GM12801 (cell line): Measurements from ENCODE around the gene GGTLC1.

Experiments
- TF ChIP-seq, protein P1 (sequence below): IDR thresholded peaks from one replicate; pipeline ENCODE4 v1.5.1; 2011; ENCODE audit warnings: control low read depth; ENCODE audit not compliant: insufficient read length; ENCODE audit errors: extremely low read depth

GGTLC1 gene

DNA sequence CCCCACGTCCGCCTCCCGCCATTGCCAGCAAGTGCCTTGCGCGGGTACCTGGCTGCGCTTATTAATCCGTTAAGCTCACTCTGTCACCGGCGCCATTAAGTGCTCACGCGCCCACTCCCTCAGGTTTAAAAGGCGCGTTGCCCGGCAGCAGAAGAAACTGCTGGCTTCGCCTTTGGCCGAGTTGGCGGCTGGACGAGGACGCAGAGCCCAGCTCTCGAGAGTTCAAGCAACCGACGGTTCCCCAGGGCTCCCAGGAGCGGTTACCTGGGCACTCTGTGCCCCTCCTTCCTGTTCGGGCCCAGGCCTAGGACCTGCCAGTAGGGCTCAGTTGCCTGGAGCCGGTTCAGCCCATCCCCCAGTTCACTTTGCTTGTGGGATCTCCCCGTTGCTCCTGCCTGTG lies at the start of gene GGTLC1:
Gene GGTLC1 (minus strand): TSS at position 219 of the 400 bp plus-strand sequence. CDS start 2,168 bp downstream, outside the sequence.
- TF ChIP-seq, protein P1, sequence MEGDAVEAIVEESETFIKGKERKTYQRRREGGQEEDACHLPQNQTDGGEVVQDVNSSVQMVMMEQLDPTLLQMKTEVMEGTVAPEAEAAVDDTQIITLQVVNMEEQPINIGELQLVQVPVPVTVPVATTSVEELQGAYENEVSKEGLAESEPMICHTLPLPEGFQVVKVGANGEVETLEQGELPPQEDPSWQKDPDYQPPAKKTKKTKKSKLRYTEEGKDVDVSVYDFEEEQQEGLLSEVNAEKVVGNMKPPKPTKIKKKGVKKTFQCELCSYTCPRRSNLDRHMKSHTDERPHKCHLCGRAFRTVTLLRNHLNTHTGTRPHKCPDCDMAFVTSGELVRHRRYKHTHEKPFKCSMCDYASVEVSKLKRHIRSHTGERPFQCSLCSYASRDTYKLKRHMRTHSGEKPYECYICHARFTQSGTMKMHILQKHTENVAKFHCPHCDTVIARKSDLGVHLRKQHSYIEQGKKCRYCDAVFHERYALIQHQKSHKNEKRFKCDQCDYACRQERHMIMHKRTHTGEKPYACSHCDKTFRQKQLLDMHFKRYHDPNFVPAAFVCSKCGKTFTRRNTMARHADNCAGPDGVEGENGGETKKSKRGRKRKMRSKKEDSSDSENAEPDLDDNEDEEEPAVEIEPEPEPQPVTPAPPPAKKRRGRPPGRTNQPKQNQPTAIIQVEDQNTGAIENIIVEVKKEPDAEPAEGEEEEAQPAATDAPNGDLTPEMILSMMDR = no peak

DNA sequence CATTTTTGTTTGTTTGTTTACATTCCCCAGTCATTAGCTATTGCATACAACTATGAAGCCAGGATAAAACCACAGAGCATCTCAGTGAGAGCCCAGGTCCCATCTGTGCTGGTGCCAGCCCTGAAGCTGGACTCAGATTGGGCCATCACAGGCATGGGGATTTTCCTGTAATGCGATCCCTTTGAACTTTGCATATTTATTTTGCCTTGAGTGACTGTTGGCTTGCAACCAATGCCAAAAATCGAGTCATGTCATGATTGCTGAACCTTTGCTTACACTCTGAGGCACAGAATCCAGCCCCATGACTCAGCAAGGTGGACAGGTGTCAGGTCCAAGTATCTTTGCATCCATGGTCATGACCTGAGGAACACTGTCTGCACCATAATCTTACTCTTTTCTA lies 46.2 kb upstream of the GGTLC1 start:
- TF ChIP-seq, protein P1 = no peak

DNA sequence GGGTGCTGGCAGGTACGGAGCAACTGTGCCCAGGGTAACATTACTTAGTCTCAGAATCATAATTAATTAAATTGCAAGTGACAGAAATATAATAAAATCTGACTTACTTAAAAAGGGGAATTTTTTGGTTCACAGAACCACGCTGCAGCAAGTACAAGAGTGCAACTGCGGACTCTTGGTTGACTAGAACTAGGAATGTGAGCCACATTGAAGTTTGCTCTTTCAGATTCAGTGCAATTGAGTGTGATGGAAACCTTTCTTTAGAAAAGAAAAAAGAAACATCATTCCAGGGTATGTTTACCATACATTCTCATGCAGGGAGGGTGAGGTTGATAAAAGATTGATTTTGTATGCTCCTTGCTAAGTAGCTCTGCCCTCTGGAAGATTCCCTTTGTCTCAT lies 45.0 kb upstream of the GGTLC1 start:
- TF ChIP-seq, protein P1 = no peak

DNA sequence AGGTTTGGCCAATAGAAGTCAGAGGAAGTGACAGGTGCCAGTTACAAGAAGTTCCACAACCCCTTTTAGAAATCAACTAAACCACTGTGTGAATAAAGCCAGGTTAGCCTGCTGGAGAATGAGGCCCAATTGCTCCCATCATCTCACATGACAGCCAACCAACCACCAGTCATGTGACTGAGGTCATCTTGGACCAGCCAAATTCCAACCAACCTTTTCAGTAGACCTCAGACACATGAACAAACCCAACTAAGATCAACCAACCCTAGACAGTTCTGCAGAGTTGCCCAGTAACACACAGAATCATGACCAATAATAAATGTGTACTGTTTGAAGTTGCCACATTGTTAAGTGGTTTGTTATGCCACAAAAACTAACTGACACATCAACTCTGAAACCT lies 44.6 kb upstream of the GGTLC1 start:
- TF ChIP-seq, protein P1 = no peak

DNA sequence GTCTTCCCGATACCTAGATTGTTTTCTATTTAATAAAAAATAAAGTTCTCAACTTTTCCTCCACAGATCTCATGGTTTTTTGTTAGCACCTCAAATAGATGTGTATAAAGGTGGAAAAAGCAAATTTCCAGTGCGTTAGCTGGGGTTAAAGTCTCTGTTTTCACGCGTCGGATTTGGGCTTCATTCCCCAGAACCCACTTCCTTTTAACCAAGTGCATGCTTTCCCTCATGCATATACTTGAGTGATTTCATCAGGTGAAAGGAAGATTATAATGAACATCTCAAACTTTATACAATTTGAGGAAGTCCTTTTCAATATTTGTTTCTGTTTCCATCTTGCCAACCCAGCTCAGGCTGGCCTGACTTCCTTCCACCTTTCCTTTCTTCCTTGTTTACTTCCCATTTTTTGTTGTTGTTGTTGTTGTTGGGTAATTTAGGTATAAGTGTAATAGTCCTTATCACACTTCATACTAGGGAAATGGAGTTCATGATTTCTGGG lies 43.9 kb upstream of the GGTLC1 start:
- TF ChIP-seq, protein P1 = no peak

DNA sequence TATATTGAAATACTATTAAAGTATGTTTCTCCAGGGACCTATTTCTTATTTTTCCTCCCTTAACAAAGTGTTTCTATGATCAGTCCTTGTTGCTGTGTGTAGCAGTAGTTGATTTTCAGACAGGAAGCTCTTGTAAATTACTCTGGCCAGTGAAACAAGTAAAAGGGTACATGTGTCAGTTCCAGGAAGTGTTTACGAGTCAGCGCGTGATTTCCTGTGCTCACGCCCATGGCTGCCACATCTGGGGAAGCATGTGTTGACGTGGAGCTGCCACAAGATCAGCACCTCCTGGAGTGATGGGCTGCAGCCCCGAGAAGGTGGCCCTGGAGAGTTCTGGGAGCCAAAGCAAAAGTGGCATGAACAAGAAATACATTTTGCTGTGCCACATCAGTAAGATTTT lies 38.6 kb upstream of the GGTLC1 start:
- TF ChIP-seq, protein P1 = no peak

DNA sequence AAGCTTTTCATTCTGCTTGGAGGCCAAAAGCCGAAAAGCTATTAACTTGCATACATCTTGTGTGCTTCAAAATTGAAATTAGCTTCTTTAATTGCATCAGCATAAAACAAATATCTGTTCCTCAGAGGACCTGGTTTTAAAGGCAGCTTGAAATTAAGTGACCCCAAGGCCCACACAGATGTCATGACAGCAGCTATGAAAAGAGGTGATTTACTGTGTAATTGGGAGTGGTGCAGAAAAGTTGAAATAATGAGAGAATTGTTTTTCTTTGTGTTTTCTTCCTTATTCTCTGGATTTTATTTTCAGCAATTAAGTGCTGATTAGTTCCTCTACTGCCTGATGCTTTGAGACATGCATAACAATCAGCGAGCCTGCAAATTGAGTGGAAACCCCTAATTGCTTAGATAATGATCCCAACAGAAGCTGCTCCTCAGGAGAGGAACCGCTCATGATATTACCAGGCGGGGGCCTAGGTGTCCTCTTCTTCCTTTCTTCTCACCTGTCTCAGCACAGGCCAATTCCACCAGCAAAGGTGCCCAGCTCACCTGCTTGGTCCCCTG lies 34.1 kb upstream of the GGTLC1 start:
- TF ChIP-seq, protein P1 = no peak
